PFSK-1 (cell line): Measurements from ENCODE around the gene CLBA1.

Source experiments
- FOXP2 ChIP-seq: optimal IDR thresholded peaks from 2 replicates; pipeline ENCODE3; 2011; ENCODE audit warnings: borderline replicate concordance, control low read depth, inconsistent platforms; ENCODE audit not compliant: insufficient read depth; ENCODE audit errors: extremely low read length, extremely low read depth
- POLR2AphosphoS5 ChIP-seq: IDR thresholded peaks from 2 replicates; pipeline ENCODE4 v1.6.1; 2012; ENCODE audit warnings: low read depth, mild to moderate bottlenecking, control low read depth, low read length, moderate library complexity
- SIN3A ChIP-seq: IDR thresholded peaks from 2 replicates; pipeline ENCODE4 v1.6.1; 2012; ENCODE audit warnings: mild to moderate bottlenecking, low read length, moderate library complexity, borderline replicate concordance; ENCODE audit not compliant: insufficient read depth
- TAF1 ChIP-seq: IDR thresholded peaks from 2 replicates; pipeline ENCODE4 v1.6.1; 2012; ENCODE audit warnings: low read length, control low read depth, borderline replicate concordance; ENCODE audit not compliant: insufficient read depth
- TF ChIP-seq, protein P1 (sequence below), 2 experiments: IDR thresholded peaks; 2 replicates each; pipeline versions ENCODE4 v1.6.1 to v1.8.0; 2011 to 2012; ENCODE audit warnings: low read depth in 2 of 2, low read length in 2 of 2, control low read depth in 1 of 2, inconsistent platforms in 1 of 2, mild to moderate bottlenecking in 1 of 2, moderate library complexity in 1 of 2; ENCODE audit not compliant: insufficient read depth in 1 of 2

CLBA1 gene

GRCh38 chr14:104973385-104974145 lies 12.0 kb upstream of the CLBA1 start:
- TF ChIP-seq POLR2AphosphoS5 (no peak), FOXP2 (no peak), TAF1 (no peak), SIN3A (no peak)
- TF ChIP-seq, protein P1, sequence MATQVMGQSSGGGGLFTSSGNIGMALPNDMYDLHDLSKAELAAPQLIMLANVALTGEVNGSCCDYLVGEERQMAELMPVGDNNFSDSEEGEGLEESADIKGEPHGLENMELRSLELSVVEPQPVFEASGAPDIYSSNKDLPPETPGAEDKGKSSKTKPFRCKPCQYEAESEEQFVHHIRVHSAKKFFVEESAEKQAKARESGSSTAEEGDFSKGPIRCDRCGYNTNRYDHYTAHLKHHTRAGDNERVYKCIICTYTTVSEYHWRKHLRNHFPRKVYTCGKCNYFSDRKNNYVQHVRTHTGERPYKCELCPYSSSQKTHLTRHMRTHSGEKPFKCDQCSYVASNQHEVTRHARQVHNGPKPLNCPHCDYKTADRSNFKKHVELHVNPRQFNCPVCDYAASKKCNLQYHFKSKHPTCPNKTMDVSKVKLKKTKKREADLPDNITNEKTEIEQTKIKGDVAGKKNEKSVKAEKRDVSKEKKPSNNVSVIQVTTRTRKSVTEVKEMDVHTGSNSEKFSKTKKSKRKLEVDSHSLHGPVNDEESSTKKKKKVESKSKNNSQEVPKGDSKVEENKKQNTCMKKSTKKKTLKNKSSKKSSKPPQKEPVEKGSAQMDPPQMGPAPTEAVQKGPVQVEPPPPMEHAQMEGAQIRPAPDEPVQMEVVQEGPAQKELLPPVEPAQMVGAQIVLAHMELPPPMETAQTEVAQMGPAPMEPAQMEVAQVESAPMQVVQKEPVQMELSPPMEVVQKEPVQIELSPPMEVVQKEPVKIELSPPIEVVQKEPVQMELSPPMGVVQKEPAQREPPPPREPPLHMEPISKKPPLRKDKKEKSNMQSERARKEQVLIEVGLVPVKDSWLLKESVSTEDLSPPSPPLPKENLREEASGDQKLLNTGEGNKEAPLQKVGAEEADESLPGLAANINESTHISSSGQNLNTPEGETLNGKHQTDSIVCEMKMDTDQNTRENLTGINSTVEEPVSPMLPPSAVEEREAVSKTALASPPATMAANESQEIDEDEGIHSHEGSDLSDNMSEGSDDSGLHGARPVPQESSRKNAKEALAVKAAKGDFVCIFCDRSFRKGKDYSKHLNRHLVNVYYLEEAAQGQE (IDR thresholded peaks at IDR 0.05; ENCODE audit: insufficient read depth in 1 of 2, low read depth in 2 of 2, low read length in 2 of 2): no peak

DNA sequence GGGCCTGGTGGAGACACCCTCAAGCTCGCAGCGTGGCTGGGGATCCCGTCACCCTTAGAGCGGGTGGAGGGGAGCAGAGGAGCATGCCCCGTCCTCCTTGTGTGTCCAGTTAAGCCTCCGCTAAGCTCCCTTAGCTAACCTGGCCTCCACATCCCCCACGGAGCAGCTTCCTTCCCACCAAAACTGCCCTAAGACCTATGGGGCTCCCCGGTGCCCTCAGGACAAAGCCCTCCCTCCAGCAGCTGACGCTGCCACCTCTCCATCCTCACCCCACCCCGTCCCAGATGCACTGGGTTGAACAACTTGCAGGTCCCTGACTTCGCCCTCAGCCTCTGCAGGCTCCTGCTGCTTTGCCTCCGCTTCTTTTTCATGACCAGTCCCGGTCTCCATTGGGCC lies 11.4 kb upstream of the CLBA1 start:
- no peak for TF ChIP-seq TAF1
- TF ChIP-seq, protein P1 (IDR thresholded peaks at IDR 0.05; ENCODE audit: insufficient read depth in 1 of 2, low read depth in 2 of 2, low read length in 2 of 2): no peak
- TF ChIP-seq FOXP2: no peak
- no peak for TF ChIP-seq SIN3A
- no peak for TF ChIP-seq POLR2AphosphoS5

GRCh38 chr14:104974665-104975390 lies 10.8 kb upstream of the CLBA1 start:
- TF ChIP-seq POLR2AphosphoS5 (no peak), SIN3A (no peak), FOXP2 (no peak), TAF1 (no peak)
- TF ChIP-seq, protein P1 (IDR thresholded peaks at IDR 0.05; ENCODE audit: insufficient read depth in 1 of 2, low read depth in 2 of 2, low read length in 2 of 2): no peak

GRCh38 chr14:104975481-104976197 lies 9.9 kb upstream of the CLBA1 start:
- TF ChIP-seq TAF1 (no peak), FOXP2 (no peak), SIN3A (no peak), POLR2AphosphoS5 (no peak)
- TF ChIP-seq, protein P1 (IDR thresholded peaks at IDR 0.05; ENCODE audit: insufficient read depth in 1 of 2, low read depth in 2 of 2, low read length in 2 of 2): no peak
